Sigmoid colon (tissue), 7 donors: Measurements from ENCODE around the gene SIDT2. TPM values are rescaled to one million over a fixed set of nuclear protein-coding genes. Genes with fewer than 3 reads are reported as not detected.

Experiments
- DNase-seq: peaks from one replicate; pipeline ENCODE4 v3.0.0-alpha.2; 2019
- H3K27ac ChIP-seq, 4 donors: fragments of 200-600 bp; sonication (generic); one replicate each; pipeline ENCODE4 v1.5.1; 2016 to 2019; ENCODE audit warnings: mild to moderate bottlenecking in 1 of 4
- H3K27me3 ChIP-seq, 3 donors: fragments of 200-600 bp; sonication (generic); one replicate each; pipeline ENCODE4 v1.5.1; 2019; ENCODE audit warnings: mild to moderate bottlenecking in 1 of 3
- H3K36me3 ChIP-seq, 4 donors: fragments of 200-600 bp; sonication (generic); one replicate each; pipeline ENCODE4 v1.5.1; 2016 to 2019
- H3K4me1 ChIP-seq, 4 donors: fragments of 200-600 bp; sonication (generic); one replicate each; pipeline ENCODE4 v1.5.1; 2017 to 2019
- H3K4me3 ChIP-seq, 4 donors: fragments of 200-600 bp; sonication (generic); one replicate each; pipeline ENCODE4 v1.5.1; 2017 to 2019; ENCODE audit warnings: mild to moderate bottlenecking in 2 of 4, moderate library complexity in 1 of 4
- H3K9me3 ChIP-seq, 4 donors: fragments of 200-600 bp in 3 of 4; sonication (generic) in 3 of 4; one replicate each; pipeline versions ENCODE4 v1.5.1 to v1.6.1; 2013 to 2019
- EP300 ChIP-seq, 4 donors: sonication (generic); formaldehyde crosslinking; IDR thresholded peaks; one replicate each; pipeline ENCODE4 v1.6.1; 2017; ENCODE audit warnings: antibody characterized with exemption in 4 of 4
- POLR2A ChIP-seq, 2 donors: fragments of 450-650 bp; IDR thresholded peaks; one replicate each; pipeline ENCODE4 v1.6.1; 2016; ENCODE audit warnings: antibody characterized with exemption in 2 of 2, mild to moderate bottlenecking in 2 of 2, moderate library complexity in 2 of 2
- POLR2AphosphoS5 ChIP-seq, 4 donors: sonication (generic); formaldehyde crosslinking; IDR thresholded peaks; one replicate each; pipeline ENCODE4 v1.6.1; 2017; ENCODE audit warnings: antibody characterized with exemption in 4 of 4
- WGBS, 2 donors: extraction: QIAGEN DNeasy Blood & Tissue Kit; methylation state at CpG; one replicate each; pipeline ENCODE4 v1.1.7; 2013; 5-methylcytosine and 5-hydroxymethylcytosine counted together
- intact Hi-C: fragments of 100-400 bp; cut with DNase I; formaldehyde crosslinking; loops from one replicate; pipeline ENCODE4 v1.15.1; 2023
- polyA plus RNA-seq, 3 donors: library from polyadenylated mRNA; stranded (reverse); fragments of 200-250 nt; gene quantifications; one replicate each; pipeline ENCODE4 v1.2.3, GENCODE V29; 2013
- total RNA-seq, 4 donors: library from RNA; depleted of rRNA; stranded (reverse); fragments of >200 nt; gene quantifications; one replicate each; pipeline ENCODE4 v1.1.0, GENCODE V29; 2016
- TF ChIP-seq, protein P1 (sequence below), 4 experiments: fragments of 450-650 bp in 3 of 4; fragments of 200-600 bp in 1 of 4; IDR thresholded peaks; one replicate each; pipeline ENCODE4 v1.5.1; 2016 to 2019; ENCODE audit warnings: antibody characterized with exemption in 4 of 4, mild to moderate bottlenecking in 3 of 4, moderate library complexity in 2 of 4
- donor health status: healthy with polysubstance abuse.
- donor health status: Bipolar disorder and iron deficiency.
- donor health status: healthy.

The SIDT2 gene
- total and polyA plus RNA-seq, 7 donors: 7.6 to 50.7 (median 22.1) TPM

DNA sequence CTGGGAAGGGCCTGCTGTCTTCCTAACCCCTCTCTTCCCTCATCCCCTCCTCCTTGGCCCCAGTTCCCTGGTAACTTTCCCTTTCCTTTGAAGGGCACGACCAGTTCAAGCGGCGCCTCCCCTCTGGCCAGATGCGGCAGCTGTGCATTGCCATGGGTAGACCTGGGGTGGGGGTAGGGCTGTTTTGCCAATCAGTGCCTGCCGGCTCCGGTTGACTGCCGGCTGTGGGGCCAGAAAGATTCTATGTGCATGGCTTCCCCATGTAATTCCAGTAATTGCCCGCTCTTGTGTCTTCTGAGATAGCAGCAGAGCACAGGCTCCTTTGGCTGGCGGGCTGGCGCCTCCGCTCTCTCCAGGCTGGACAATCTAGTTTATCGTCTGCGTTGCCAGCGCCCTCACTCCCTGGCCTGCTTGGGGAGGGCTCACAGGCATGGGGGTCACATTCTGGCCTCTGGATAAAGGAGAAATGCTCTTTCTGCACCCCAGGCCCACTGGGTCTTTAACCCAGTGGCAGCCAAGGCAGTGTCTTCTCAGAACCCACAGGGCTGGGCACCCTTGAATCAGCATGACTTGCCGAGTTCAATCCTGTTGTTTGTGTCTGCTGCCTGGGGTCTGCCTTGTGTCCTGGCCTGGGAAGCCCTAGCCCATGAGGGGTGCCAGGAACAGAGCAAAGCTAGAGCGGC, 9.4 kb downstream of the SIDT2 start:
- Histone ChIP-seq H3K4me3 (no peak overlapping the region), H3K36me3 (peaks cover 47 to 94% (median 53%) of the 10 kb centered on the region in 4 donors), H3K27ac (no peak overlapping the region), H3K9me3 (no peaks in the 10 kb centered on the region), H3K27me3 (no peaks in the 10 kb centered on the region), H3K4me1 (no peaks in the 10 kb centered on the region)
- DNase-seq: peak; percentile 51
- intact Hi-C loops: no loop called here
- TF ChIP-seq POLR2AphosphoS5 (IDR thresholded peaks at IDR 0.05) (no peak), POLR2A (IDR thresholded peaks at IDR 0.05) (no peak), EP300 (IDR thresholded peaks at IDR 0.05) (no peak)
- TF ChIP-seq, protein P1, sequence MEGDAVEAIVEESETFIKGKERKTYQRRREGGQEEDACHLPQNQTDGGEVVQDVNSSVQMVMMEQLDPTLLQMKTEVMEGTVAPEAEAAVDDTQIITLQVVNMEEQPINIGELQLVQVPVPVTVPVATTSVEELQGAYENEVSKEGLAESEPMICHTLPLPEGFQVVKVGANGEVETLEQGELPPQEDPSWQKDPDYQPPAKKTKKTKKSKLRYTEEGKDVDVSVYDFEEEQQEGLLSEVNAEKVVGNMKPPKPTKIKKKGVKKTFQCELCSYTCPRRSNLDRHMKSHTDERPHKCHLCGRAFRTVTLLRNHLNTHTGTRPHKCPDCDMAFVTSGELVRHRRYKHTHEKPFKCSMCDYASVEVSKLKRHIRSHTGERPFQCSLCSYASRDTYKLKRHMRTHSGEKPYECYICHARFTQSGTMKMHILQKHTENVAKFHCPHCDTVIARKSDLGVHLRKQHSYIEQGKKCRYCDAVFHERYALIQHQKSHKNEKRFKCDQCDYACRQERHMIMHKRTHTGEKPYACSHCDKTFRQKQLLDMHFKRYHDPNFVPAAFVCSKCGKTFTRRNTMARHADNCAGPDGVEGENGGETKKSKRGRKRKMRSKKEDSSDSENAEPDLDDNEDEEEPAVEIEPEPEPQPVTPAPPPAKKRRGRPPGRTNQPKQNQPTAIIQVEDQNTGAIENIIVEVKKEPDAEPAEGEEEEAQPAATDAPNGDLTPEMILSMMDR (IDR thresholded peaks at IDR 0.05): no peak
- WGBS, 2 donors: 93 to 95% methylated on average over 16 of the region's 16 CpGs

DNA sequence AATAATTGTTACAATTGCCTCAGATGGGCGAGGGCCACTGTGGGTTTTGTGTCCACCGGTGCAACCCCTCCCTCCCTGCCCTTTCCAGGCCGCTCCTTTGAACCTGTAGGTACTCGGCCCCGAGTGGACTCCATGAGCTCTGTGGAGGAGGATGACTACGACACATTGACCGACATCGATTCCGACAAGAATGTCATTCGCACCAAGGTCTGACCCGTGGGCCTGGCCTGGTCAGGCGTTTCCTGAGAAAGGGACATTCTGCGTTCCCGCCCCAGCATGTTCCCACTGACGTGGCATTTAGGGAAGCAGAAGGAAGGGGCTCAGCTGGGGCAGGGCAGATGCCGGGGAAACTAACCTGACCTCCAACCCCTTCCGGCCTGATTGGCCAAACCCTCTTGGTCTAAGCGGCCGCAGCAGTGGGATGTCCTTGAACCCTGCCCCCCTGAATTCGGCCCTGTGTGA, 10.1 kb downstream of the SIDT2 start:
- intact Hi-C loops: no loop called here
- peak; percentile 74 for DNase-seq
- no peaks in the 10 kb centered on the region for H3K27me3 ChIP-seq
- no peak for TF ChIP-seq POLR2AphosphoS5 (IDR thresholded peaks at IDR 0.05)
- TF ChIP-seq EP300 (IDR thresholded peaks at IDR 0.05): no peak
- WGBS, 2 donors: 86 to 90% methylated on average over 20 of the region's 20 CpGs
- H3K36me3 ChIP-seq: peaks cover 50 to 95% (median 55%) of the 10 kb centered on the region in 4 donors
- H3K4me3 ChIP-seq: no peak overlapping the region
- H3K9me3 ChIP-seq: no peaks in the 10 kb centered on the region
- peak overlapping the region in 1 of 4 donors; percentile 28 for H3K27ac ChIP-seq
- H3K4me1 ChIP-seq: no peaks in the 10 kb centered on the region

DNA sequence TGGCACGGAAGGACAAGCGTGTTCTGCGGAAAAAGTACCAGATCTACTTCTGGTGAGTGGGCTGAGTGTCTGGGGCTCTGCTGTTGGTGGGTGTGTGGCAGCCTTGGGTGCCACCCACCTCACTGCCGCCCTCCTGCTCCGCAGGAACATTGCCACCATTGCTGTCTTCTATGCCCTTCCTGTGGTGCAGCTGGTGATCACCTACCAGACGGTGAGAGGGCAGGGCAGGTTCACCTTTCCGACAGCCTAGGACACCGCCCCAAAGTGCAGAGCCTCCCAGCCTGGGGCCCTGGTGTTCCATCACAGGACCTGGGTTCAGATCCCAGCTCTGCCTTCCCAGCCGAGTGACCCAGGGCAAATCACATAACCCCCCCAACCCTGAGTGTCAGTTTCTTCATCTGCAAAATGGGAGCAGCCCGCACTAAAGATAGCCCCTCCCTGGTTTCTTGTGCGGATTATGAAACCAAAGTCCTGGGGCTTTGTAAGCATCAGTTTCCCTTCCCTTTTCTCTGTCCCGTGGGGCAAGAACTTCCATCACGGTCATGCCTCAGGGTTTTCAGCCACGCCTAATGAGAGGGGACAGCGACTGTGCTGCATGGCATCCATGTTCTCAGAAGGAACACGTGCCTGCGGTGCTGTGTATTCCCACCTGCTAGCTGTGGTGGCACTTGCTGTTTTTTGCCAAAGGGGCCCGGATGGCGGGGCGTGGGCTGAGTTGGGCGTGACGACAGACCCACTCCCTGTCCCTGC, 10.8 kb downstream of the SIDT2 start:
- Histone ChIP-seq H3K4me1 (no peaks in the 10 kb centered on the region), H3K9me3 (no peaks in the 10 kb centered on the region), H3K27ac (peak overlapping the region in 2 of 4 donors; percentile 0 to 28), H3K36me3 (peaks cover 46 to 95% (median 59%) of the 10 kb centered on the region in 4 donors), H3K4me3 (no peak overlapping the region), H3K27me3 (no peaks in the 10 kb centered on the region)
- TF ChIP-seq POLR2AphosphoS5 (IDR thresholded peaks at IDR 0.05) (peak in 1 of 4 donors; percentile 6), EP300 (IDR thresholded peaks at IDR 0.05) (no peak), POLR2A (IDR thresholded peaks at IDR 0.05) (no peak)
- TF ChIP-seq, protein P1 (IDR thresholded peaks at IDR 0.05): no peak
- DNase-seq: peak; percentile 76
- whole genome bisulfite sequencing, 2 donors: 77 to 89% methylated on average over 22 of the region's 22 CpGs
- intact Hi-C loops: no loop called here

DNA sequence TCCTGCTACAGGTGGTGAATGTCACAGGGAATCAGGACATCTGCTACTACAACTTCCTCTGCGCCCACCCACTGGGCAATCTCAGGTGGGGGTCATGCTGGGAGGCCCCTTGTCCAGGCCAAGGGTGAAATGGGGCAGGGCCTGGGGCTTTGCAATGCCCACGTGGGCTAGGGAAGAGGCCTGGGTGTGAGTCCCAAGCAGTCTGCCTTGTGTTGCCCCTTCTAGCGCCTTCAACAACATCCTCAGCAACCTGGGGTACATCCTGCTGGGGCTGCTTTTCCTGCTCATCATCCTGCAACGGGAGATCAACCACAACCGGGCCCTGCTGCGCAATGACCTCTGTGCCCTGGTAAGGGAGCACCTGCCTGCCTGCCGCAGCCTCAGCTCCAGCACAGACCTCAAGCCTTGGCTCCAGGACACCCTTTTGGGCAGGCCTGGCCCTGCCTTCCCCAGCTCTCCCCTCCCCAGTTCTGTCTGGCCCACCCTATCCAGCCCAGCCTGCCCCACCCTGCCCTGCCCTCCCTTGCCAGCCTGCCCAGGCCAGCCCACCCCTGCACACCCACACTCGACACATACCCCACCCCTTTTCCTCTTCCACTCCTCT, 11.5 kb downstream of the SIDT2 start:
- Histone ChIP-seq H3K36me3 (peaks cover 42 to 92% (median 59%) of the 10 kb centered on the region in 4 donors), H3K4me3 (no peak overlapping the region), H3K27ac (peak overlapping the region in 1 of 4 donors; percentile 0), H3K9me3 (no peaks in the 10 kb centered on the region), H3K4me1 (no peaks in the 10 kb centered on the region), H3K27me3 (no peaks in the 10 kb centered on the region)
- DNase-seq: peak; percentile 56
- TF ChIP-seq POLR2AphosphoS5 (IDR thresholded peaks at IDR 0.05) (no peak), POLR2A (IDR thresholded peaks at IDR 0.05) (no peak), EP300 (IDR thresholded peaks at IDR 0.05) (no peak)
- TF ChIP-seq, protein P1 (IDR thresholded peaks at IDR 0.05): no peak
- WGBS, 2 donors: 76 to 84% methylated on average over 8 of the region's 8 CpGs
- intact Hi-C loops: no loop called here
